SU-DHL-6 (cell line): ENCODE measurements around the gene KIF18B.

ENCODE experiments used
- CTCF ChIP-seq: fragments of 200-600 bp; sonication (generic); IDR thresholded peaks from one replicate; pipeline ENCODE4 v1.5.1; 2017; ENCODE audit warnings: antibody characterized with exemption, mild to moderate bottlenecking, low read length, moderate library complexity; ENCODE audit not compliant: insufficient read depth, poor library complexity, severe bottlenecking
- EZH2phosphoT487 ChIP-seq: fragments of 200-600 bp; sonication (generic), shearing (Covaris generic); conservative IDR thresholded peaks from 2 replicates; pipeline ENCODE4 v1.6.1; 2018; ENCODE audit warnings: mild to moderate bottlenecking, antibody characterized with exemption, low read length, moderate library complexity, mixed read lengths

- TF ChIP-seq EZH2phosphoT487 (no peak), CTCF (no peak)
Observed at GRCh38 chr17:44899074-44899782, 48.3 kb downstream of the KIF18B start, which contains the start of gene EFTUD2.
